Brain microvascular endothelial cell (primary cell): ENCODE results near the gene GKN1.

Experiments
- DNase-seq: peaks from one replicate; pipeline ENCODE4 v3.0.0-alpha.2; 2020
- H3K27ac ChIP-seq: fragments of 250-450 bp; sonication (Bioruptor Pico); 2 replicates; pipeline ENCODE4 v1.5.1; 2020; ENCODE audit warnings: mild to moderate bottlenecking, moderate library complexity
- H3K27me3 ChIP-seq: fragments of 250-450 bp; sonication (Bioruptor Pico); replicated peaks from 2 replicates; pipeline ENCODE4 v1.5.1; 2020; ENCODE audit warnings: mild to moderate bottlenecking
- H3K36me3 ChIP-seq: fragments of 250-450 bp; sonication (Bioruptor Pico); replicated peaks from 2 replicates; pipeline ENCODE4 v1.5.1; 2020; ENCODE audit warnings: mild to moderate bottlenecking
- H3K4me3 ChIP-seq: 2 replicates; pipeline ENCODE4 v1.5.1; 2011; ENCODE audit warnings: low read depth, mild to moderate bottlenecking, control low read depth, low read length, moderate library complexity
- CTCF ChIP-seq: IDR thresholded peaks from 2 replicates; pipeline ENCODE4 v1.5.1; 2011; ENCODE audit warnings: low read depth, mild to moderate bottlenecking, moderate library complexity, low read length, control low read depth, inconsistent platforms; ENCODE audit errors: missing control alignments
- in situ Hi-C: cut with HindIII; loops from 2 replicates; pipeline ENCODE4 v1.10.0; 2017; ENCODE audit warnings: low sequenced_read_pairs, low pct_ligation_motif_present

GKN1 gene

DNA sequence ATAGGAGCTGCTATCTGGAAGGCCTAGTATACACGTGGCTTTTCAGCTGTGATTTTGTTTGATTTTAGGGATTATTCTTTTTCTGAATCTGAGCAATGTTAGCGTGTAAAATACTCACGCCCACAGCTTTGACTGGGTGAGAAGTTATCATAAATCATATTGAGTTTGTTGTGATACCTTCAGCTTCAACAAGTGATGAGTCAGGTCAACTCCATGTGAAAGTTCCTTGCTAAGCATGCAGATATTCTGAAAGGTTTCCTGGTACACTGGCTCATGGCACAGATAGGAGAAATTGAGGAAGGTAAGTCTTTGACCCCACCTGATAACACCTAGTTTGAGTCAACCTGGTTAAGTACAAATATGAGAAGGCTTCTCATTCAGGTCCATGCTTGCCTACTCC is at the start of gene GKN1:
TSS of gene GKN1 (plus strand) at position 386 of the 400 bp plus-strand sequence. CDS start 42 bp downstream, outside the sequence.
- H3K27ac ChIP-seq: no peak within 1 kb of the TSS
- no peak within 1 kb of the TSS for H3K4me3 ChIP-seq
- TF ChIP-seq CTCF: no peak
- H3K36me3 ChIP-seq: no peaks in the 10 kb centered on the region
- H3K27me3 ChIP-seq: no peaks in the 10 kb centered on the region
- DNase-seq: no peak
- in situ Hi-C loops: no loop called here

- TF ChIP-seq CTCF: peak; percentile 88
- in situ Hi-C loops: no loop called here
- H3K27ac ChIP-seq: no peak overlapping the region
- no peak overlapping the region for H3K4me3 ChIP-seq
- DNase-seq: peak; percentile 32
- no peaks in the 10 kb centered on the region for H3K27me3 ChIP-seq
- H3K36me3 ChIP-seq: no peaks in the 10 kb centered on the region
Measured at GRCh38 chr2:68925295-68925896, 49.0 kb upstream of the GKN1 start.

DNA sequence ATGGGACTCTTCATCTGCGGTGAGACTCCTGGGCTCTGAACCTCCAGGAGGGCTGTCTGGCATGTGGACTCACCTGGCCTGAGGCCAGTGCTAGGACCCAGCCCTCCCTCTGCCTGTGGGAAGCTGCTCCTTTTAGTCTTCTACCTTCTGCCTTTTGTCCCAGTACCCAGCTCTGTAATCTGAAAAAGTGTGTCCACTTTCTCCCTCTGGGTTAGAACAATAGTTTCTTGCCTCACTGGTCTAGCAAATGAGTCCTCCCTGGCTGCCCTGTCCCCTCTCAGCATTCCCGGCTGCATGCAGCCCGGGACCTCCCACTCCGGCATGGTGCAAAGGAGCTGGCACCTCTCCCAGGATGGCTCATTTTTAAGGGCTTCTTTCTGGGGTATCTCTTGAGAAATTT is 47.6 kb upstream of the GKN1 start:
- DNase-seq: no peak
- TF ChIP-seq CTCF: no peak
- no peaks in the 10 kb centered on the region for H3K36me3 ChIP-seq
- no peak overlapping the region for H3K4me3 ChIP-seq
- in situ Hi-C loops: no loop called here
- no peaks in the 10 kb centered on the region for H3K27me3 ChIP-seq
- no peak overlapping the region for H3K27ac ChIP-seq

GRCh38 chr2:68931149-68931711 is 43.2 kb upstream of the GKN1 start:
- in situ Hi-C loops: no loop called here
- Histone ChIP-seq H3K27me3 (no peaks in the 10 kb centered on the region), H3K36me3 (no peaks in the 10 kb centered on the region), H3K27ac (no peak overlapping the region), H3K4me3 (no peak overlapping the region)
- no peak for DNase-seq
- no peak for TF ChIP-seq CTCF

DNA sequence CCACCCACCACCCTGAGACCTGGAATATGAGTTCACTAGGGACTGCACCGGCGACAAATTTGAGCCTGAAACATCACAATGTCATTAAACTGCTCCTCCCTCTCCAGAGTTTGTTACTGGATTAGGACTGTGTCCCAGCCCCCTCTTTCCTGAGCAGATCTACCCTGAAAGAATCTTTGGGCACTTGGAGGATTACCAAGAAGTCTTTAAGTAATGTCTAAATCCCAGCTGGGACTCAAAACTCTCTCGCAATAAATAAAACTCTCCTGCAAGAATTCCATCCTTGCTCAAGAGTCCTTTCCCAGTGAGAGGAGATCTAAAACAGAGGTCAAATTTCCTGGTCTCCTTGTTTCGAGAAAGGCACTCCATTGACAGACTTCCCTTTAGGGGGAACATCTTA is 42.6 kb upstream of the GKN1 start:
- Histone ChIP-seq H3K27ac (no peak overlapping the region), H3K4me3 (no peak overlapping the region), H3K27me3 (no peaks in the 10 kb centered on the region), H3K36me3 (no peaks in the 10 kb centered on the region)
- in situ Hi-C loops: no loop called here
- DNase-seq: no peak
- TF ChIP-seq CTCF: no peak

DNA sequence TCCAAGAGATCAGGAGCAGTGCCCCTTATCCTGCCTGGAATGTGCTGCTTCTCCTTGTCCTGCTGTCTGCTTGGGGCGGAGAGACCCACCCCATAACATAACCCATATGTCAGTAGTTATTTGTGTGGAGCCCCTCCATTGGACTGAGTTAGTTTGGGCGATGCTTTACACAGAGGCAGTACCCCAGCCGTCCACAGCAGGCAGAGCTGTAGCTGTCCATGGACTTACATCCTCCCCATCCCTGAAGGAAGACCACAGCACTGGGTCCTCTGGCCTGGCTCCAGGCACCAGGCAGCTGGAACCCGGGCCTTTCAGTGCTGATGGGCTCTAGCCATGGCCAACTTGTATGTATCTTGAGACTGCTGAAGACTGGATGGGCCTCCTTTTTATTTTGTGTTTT is 42.0 kb upstream of the GKN1 start:
- peak; percentile 26 for TF ChIP-seq CTCF
- H3K36me3 ChIP-seq: no peaks in the 10 kb centered on the region
- no peak overlapping the region for H3K27ac ChIP-seq
- no peaks in the 10 kb centered on the region for H3K27me3 ChIP-seq
- H3K4me3 ChIP-seq: no peak overlapping the region
- in situ Hi-C loops: no loop called here
- no peak for DNase-seq
